MCF 10A (cell line): ENCODE data around the gene LPCAT3. TPM values are rescaled to one million over a fixed set of nuclear protein-coding genes. Genes with fewer than 3 reads are reported as not detected.

Experiments used
- BruUV-seq: library from RNA; stranded (reverse); fragments of 400-500 nt; replicated peaks from 2 replicates; lab custom pipeline; 2021; lab: Mats Ljungman, UMichigan
- CTCF ChIA-PET: fragments of 300-600 bp; sonication (Branson Sonifier 250); formaldehyde crosslinking; extraction: SDS; loops from one replicate; lab custom pipeline; 2021; ENCODE audit warnings: antibody characterized with exemption, inconsistent platforms; lab: Yijun Ruan, JAX
- POLR2A ChIA-PET: fragments of 300-600, 350-650 bp; sonication (Branson Sonifier 250); formaldehyde crosslinking; extraction: SDS; loops from one replicate; lab custom pipeline; 2020; ENCODE audit warnings: antibody characterized with exemption, inconsistent platforms; lab: Yijun Ruan, JAX
- DNase-seq: peaks from one replicate; pipeline ENCODE4 v3.0.0-alpha.2; 2018; ENCODE audit not compliant: unreplicated experiment
- H3K27ac Mint-ChIP-seq: one replicate; pipeline ENCODE4 v1.8.0; 2022; ENCODE audit warnings: mild to moderate bottlenecking, low read depth, mixed read lengths; ENCODE audit not compliant: unreplicated experiment
- H3K27me3 Mint-ChIP-seq: one replicate; pipeline ENCODE4 v1.8.0; 2022; ENCODE audit warnings: mixed read lengths; ENCODE audit not compliant: insufficient read depth, unreplicated experiment
- H3K36me3 Mint-ChIP-seq: one replicate; pipeline ENCODE4 v1.8.0; 2022; ENCODE audit warnings: mild to moderate bottlenecking, moderate library complexity, mixed read lengths; ENCODE audit not compliant: insufficient read depth, unreplicated experiment
- H3K4me1 Mint-ChIP-seq: one replicate; pipeline ENCODE4 v1.8.0; 2022; ENCODE audit warnings: mixed read lengths; ENCODE audit not compliant: insufficient read depth, unreplicated experiment
- H3K4me3 Mint-ChIP-seq: one replicate; pipeline ENCODE4 v1.8.0; 2022; ENCODE audit warnings: mild to moderate bottlenecking, moderate library complexity, mixed read lengths; ENCODE audit not compliant: unreplicated experiment
- H3K9me3 Mint-ChIP-seq: one replicate; pipeline ENCODE4 v1.8.0; 2022; ENCODE audit warnings: mixed read lengths; ENCODE audit not compliant: unreplicated experiment
- intact Hi-C: fragments of 100-400 bp; cut with micrococcal nuclease; formaldehyde crosslinking; loops from 2 replicates; pipeline ENCODE4 v1.14.1; 2022
- total RNA-seq: library from RNA; stranded (reverse); gene quantifications from 2 replicates; pipeline ENCODE4 v1.2.3, GENCODE V29; 2022
- TF ChIP-seq, protein P1 (sequence below): fragments of 200-600 bp; IDR thresholded peaks from one replicate; pipeline ENCODE4 v1.8.0; 2022; ENCODE audit warnings: antibody characterized with exemption, mild to moderate bottlenecking; ENCODE audit not compliant: unreplicated experiment

Gene LPCAT3
- total RNA-seq, 1 experiment from 2014 or later, result 14.4 TPM

- no peaks in the 10 kb centered on the region for H3K9me3 Mint-ChIP-seq
- H3K4me1 Mint-ChIP-seq, result no peaks in the 10 kb centered on the region
- H3K4me3 Mint-ChIP-seq, result no peak overlapping the region
- TF ChIP-seq, protein P1, sequence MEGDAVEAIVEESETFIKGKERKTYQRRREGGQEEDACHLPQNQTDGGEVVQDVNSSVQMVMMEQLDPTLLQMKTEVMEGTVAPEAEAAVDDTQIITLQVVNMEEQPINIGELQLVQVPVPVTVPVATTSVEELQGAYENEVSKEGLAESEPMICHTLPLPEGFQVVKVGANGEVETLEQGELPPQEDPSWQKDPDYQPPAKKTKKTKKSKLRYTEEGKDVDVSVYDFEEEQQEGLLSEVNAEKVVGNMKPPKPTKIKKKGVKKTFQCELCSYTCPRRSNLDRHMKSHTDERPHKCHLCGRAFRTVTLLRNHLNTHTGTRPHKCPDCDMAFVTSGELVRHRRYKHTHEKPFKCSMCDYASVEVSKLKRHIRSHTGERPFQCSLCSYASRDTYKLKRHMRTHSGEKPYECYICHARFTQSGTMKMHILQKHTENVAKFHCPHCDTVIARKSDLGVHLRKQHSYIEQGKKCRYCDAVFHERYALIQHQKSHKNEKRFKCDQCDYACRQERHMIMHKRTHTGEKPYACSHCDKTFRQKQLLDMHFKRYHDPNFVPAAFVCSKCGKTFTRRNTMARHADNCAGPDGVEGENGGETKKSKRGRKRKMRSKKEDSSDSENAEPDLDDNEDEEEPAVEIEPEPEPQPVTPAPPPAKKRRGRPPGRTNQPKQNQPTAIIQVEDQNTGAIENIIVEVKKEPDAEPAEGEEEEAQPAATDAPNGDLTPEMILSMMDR, result no peak
- no peak for DNase-seq
- BruUV-seq, result no TSS peak
- POLR2A ChIA-PET, result interaction anchor here (1.4 kb wide), 1 partner anchor 10 kb away, joined by 5 read pairs; no protein-coding TSS in a partner anchor
- H3K36me3 Mint-ChIP-seq, result peaks cover 51% of the 10 kb centered on the region
- H3K27ac Mint-ChIP-seq, result no peak overlapping the region
- no peaks in the 10 kb centered on the region for H3K27me3 Mint-ChIP-seq
- CTCF ChIA-PET, result interaction anchor here (0.5 to 0.9 kb wide), 2 partner anchors 43 to 100 kb away, joined by 4 to 5 read pairs; no protein-coding TSS in a partner anchor
- intact Hi-C loops, result no loop called here
These were observed 30.2 kb downstream of the LPCAT3 start for GRCh38 chr12:6987956-6988553.

DNA sequence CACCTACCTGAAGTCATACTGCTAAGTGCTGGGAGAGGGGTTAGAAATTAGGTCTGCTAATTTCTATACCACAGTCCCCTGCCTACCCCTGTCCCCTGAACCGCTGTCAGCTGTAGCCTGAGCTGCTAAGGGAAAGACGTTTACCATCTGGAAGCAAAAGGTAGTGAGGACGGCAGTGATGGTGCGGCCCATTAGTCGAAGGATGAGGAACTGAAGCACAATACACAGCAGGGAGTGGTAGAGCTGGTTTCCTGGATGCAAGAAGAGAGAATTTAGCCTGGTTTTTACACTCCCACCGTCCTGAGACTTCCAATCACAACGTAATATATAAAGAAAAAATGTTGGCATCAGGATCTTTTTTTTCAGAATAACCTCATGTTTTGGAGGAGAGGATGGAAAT is 35.7 kb downstream of the LPCAT3 start:
- no peaks in the 10 kb centered on the region for H3K4me1 Mint-ChIP-seq
- no peaks in the 10 kb centered on the region for H3K9me3 Mint-ChIP-seq
- DNase-seq, result no peak
- H3K4me3 Mint-ChIP-seq, result no peak overlapping the region
- TF ChIP-seq, protein P1, result no peak
- no peak overlapping the region for H3K27ac Mint-ChIP-seq
- H3K27me3 Mint-ChIP-seq, result no peaks in the 10 kb centered on the region
- ChIA-PET POLR2A (interaction anchor here (0.7 to 1.2 kb wide), 3 partner anchors 16 to 68 kb away, joined by 3 to 4 read pairs (median 4); no protein-coding TSS in a partner anchor), CTCF (interaction anchor here (0.7 to 0.9 kb wide), 2 partner anchors 9 to 828 kb away, joined by 3 read pairs; no protein-coding TSS in a partner anchor)
- BruUV-seq, result no TSS peak
- H3K36me3 Mint-ChIP-seq, result peaks cover 71% of the 10 kb centered on the region
- intact Hi-C loops, result no loop called here

DNA sequence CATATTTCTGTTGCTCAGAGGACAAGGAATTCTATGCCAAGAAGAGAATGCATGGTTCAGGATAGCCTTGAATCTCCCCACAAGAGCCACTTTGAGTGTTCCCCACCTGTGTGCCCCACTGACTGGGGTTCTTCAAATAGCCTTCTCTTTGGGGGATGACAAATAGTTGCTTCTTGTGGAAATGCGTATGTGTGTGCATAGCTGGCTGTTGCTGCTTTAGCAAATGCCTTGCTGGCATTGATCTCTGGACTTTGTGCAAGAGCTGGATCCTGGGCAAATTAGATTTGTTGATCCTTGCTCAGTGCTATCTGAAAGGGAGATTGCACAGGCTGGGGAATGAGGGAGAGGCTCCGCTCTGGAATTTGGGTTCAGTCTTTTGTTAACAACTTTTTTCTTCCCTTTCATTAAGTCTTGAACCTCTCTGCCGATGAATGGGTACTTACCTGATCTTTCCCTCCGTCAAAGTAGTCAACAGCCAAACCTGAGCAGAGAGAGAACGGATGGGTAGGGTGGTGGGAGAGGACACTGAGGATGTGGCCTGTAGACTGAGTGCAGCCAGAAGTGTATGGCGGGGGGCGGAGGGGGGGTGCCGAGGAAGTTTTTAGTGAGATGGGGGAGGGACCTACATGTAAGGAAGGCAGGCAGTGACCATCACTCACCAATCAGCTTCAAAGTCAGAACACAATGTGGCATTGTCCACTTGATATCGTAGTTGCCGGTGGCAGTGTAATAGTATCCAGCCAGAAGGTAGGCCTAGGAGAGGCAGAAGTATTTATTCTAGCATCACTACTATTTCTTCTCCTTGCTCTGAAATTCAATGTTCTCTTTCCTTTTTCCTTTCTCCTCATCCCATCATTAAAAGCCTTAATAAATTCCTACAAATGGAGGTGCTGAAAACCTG is 36.9 kb downstream of the LPCAT3 start:
- intact Hi-C loops, result no loop called here
- H3K9me3 Mint-ChIP-seq, result no peaks in the 10 kb centered on the region
- DNase-seq, result no peak
- BruUV-seq, result no TSS peak
- ChIA-PET POLR2A (interaction anchor here (0.8 kb wide), 1 partner anchor 44 kb away, joined by 3 read pairs; no protein-coding TSS in a partner anchor), CTCF (interaction anchor here (0.6 to 0.9 kb wide), 2 partner anchors 16 to 36 kb away, joined by 4 read pairs; no protein-coding TSS in a partner anchor)
- H3K4me3 Mint-ChIP-seq, result no peak overlapping the region
- H3K4me1 Mint-ChIP-seq, result no peaks in the 10 kb centered on the region
- H3K27ac Mint-ChIP-seq, result no peak overlapping the region
- TF ChIP-seq, protein P1, result no peak
- no peaks in the 10 kb centered on the region for H3K27me3 Mint-ChIP-seq
- H3K36me3 Mint-ChIP-seq, result peaks cover 82% of the 10 kb centered on the region

GRCh38 chr12:6980740-6981139 is 37.5 kb downstream of the LPCAT3 start:
- Mint-ChIP-seq H3K4me3 (no peak overlapping the region), H3K4me1 (no peaks in the 10 kb centered on the region), H3K36me3 (peaks cover 83% of the 10 kb centered on the region), H3K9me3 (no peaks in the 10 kb centered on the region), H3K27me3 (no peaks in the 10 kb centered on the region), H3K27ac (no peak overlapping the region)
- TF ChIP-seq, protein P1, result no peak
- ChIA-PET CTCF (interaction anchor here (0.6 to 0.9 kb wide), 2 partner anchors 16 to 36 kb away, joined by 4 read pairs; no protein-coding TSS in a partner anchor), POLR2A (interaction anchor here (1.0 kb wide), 1 partner anchor 25 kb away, joined by 3 read pairs; no protein-coding TSS in a partner anchor)
- DNase-seq, result no peak
- intact Hi-C loops, result no loop called here
- BruUV-seq, result no TSS peak
